B cell (primary cell): ENCODE results near the gene KRTAP10-3. TPM values are rescaled to one million over a fixed set of nuclear protein-coding genes. Genes with fewer than 3 reads are reported as not detected.

ENCODE experiments used
- ATAC-seq: fragments of 200-7000 bp; cut with Tn5 transposase; one replicate; pipeline ENCODE4 v1.10.0; 2021; ENCODE audit warnings: low read depth, mild to moderate bottlenecking, moderate number of reproducible peaks, moderate library complexity
- CTCF ChIA-PET: fragments of 350-600 bp; sonication (Branson Sonifier 250); formaldehyde crosslinking; loops from one replicate; lab custom pipeline; 2021; ENCODE audit warnings: antibody characterized with exemption, inconsistent platforms; lab: Charles Lee
- POLR2A ChIA-PET: fragments of 350-600 bp; sonication (Branson Sonifier 250); formaldehyde crosslinking; loops from one replicate; lab custom pipeline; 2021; ENCODE audit warnings: antibody characterized with exemption; lab: Charles Lee
- DNase-seq: peaks from one replicate; pipeline ENCODE4 v3.0.0; 2013
- H2AFZ ChIP-seq: 2 replicates; pipeline ENCODE4 v1.6.1; 2012; ENCODE audit warnings: mild to moderate bottlenecking, low read depth, low read length; ENCODE audit not compliant: insufficient read depth, poor library complexity, severe bottlenecking
- H3K27ac ChIP-seq, 2 donors: 1 replicate in 1 of 2; 2 replicates in 1 of 2; pipeline ENCODE4 v1.5.1; 2012 to 2013; ENCODE audit warnings: low read length in 2 of 2, mild to moderate bottlenecking in 2 of 2, moderate library complexity in 1 of 2
- H3K27me3 ChIP-seq, 4 experiments: fragments of 200-600 bp in 1 of 4; sonication (generic) in 1 of 4; replicated peaks in 1 of 4; 1 replicate in 2 of 4; 2 replicates in 2 of 4; pipeline versions ENCODE4 v1.6.1 to v1.7.0; 2013 to 2016; ENCODE audit warnings: low read length in 3 of 4, mild to moderate bottlenecking in 2 of 4, mixed read lengths in 1 of 4, moderate library complexity in 1 of 4; ENCODE audit not compliant: insufficient read depth in 4 of 4, control insufficient read depth in 3 of 4; ENCODE audit errors: control extremely low read depth in 1 of 4
- H3K36me3 ChIP-seq, 2 experiments: replicated peaks in 1 of 2; 1 replicate in 1 of 2; 2 replicates in 1 of 2; pipeline versions ENCODE4 v1.6.1 to v1.7.1; 2013; ENCODE audit warnings: low read length in 1 of 2; ENCODE audit not compliant: insufficient read depth in 2 of 2, control insufficient read depth in 1 of 2; ENCODE audit errors: control extremely low read depth in 1 of 2, extremely low read depth in 1 of 2
- H3K4me1 ChIP-seq, 2 donors: fragments of 200-600 bp in 1 of 2; sonication (generic) in 1 of 2; 1 replicate in 1 of 2; 2 replicates in 1 of 2; pipeline versions ENCODE4 v1.5.1 to v1.6.1; 2013 to 2017; ENCODE audit warnings: low read length in 2 of 2; ENCODE audit not compliant: control insufficient read depth in 2 of 2, insufficient read depth in 2 of 2
- H3K4me2 ChIP-seq: replicated peaks from 2 replicates; pipeline ENCODE3; 2012; ENCODE audit warnings: mild to moderate bottlenecking, low read depth, low read length; ENCODE audit not compliant: poor library complexity, severe bottlenecking
- H3K4me3 ChIP-seq, 5 experiments: fragments of 200-600 bp in 1 of 5; sonication (generic) in 1 of 5; 1 replicate in 3 of 5; 2 replicates in 2 of 5; pipeline versions ENCODE4 v1.5.1 to v1.7.0; 2011 to 2016; ENCODE audit warnings: low read length in 4 of 5, mild to moderate bottlenecking in 4 of 5, low read depth in 2 of 5, control low read depth in 1 of 5, moderate library complexity in 1 of 5; ENCODE audit not compliant: insufficient read depth in 1 of 5; ENCODE audit errors: control extremely low read depth in 1 of 5, extremely low read depth in 1 of 5
- H3K79me2 ChIP-seq: fragments of 200-600 bp; sonication (generic); one replicate; pipeline ENCODE4 v1.6.0; 2016; ENCODE audit warnings: low read length; ENCODE audit not compliant: control insufficient read depth, insufficient read depth
- H3K9ac ChIP-seq: fragments of 200-600 bp; sonication (generic); 2 replicates; pipeline ENCODE4 v1.6.1; 2017; ENCODE audit warnings: mild to moderate bottlenecking, low read length, moderate library complexity
- H3K9me3 ChIP-seq, 3 donors: one replicate each; pipeline versions ENCODE4 v1.6.1 to v1.7.1; 2013; ENCODE audit warnings: low read length in 2 of 3; ENCODE audit not compliant: control insufficient read depth in 2 of 3, insufficient read depth in 1 of 3; ENCODE audit errors: control extremely low read depth in 1 of 3
- H4K20me1 ChIP-seq: 2 replicates; pipeline ENCODE4 v1.6.0; 2012; ENCODE audit warnings: mild to moderate bottlenecking, low read length; ENCODE audit not compliant: insufficient read depth, control insufficient read depth, poor library complexity, severe bottlenecking
- H3K27ac Mint-ChIP-seq: one replicate; pipeline ENCODE4 v1.8.0; 2021; ENCODE audit warnings: mixed read lengths
- H3K27me3 Mint-ChIP-seq: one replicate; pipeline ENCODE4 v1.8.0; 2021; ENCODE audit warnings: mixed read lengths
- H3K4me1 Mint-ChIP-seq: one replicate; pipeline ENCODE4 v1.8.0; 2021; ENCODE audit warnings: mixed read lengths
- H3K4me3 Mint-ChIP-seq: one replicate; pipeline ENCODE4 v1.8.0; 2021; ENCODE audit warnings: mixed read lengths
- H3K9me3 Mint-ChIP-seq: one replicate; pipeline ENCODE4 v1.8.0; 2022; ENCODE audit warnings: mixed read lengths; ENCODE audit not compliant: insufficient read depth
- CTCF ChIP-seq: fragments of 200-600 bp; IDR thresholded peaks from one replicate; pipeline ENCODE4 v1.8.0; 2022; ENCODE audit warnings: antibody characterized with exemption, mild to moderate bottlenecking
- EZH2 ChIP-seq: IDR thresholded peaks from 2 replicates; pipeline ENCODE4 v1.6.1; 2012; ENCODE audit warnings: borderline replicate concordance, low read depth, mild to moderate bottlenecking, moderate library complexity, low read length; ENCODE audit not compliant: insufficient read depth, poor library complexity, severe bottlenecking
- WGBS: methylation state at CpG from one replicate; pipeline ENCODE4 v1.1.5; 2013; ENCODE audit warnings: missing lambda C conversion rate; ENCODE audit not compliant: insufficient coverage; 5-methylcytosine and 5-hydroxymethylcytosine counted together
- intact Hi-C: fragments of 100-400 bp; cut with micrococcal nuclease; formaldehyde crosslinking; loops from one replicate; pipeline ENCODE4 v1.10.0; 2022
- polyA plus RNA-seq: library from polyadenylated mRNA; depleted of rRNA; stranded (reverse); fragments of >200 nt; gene quantifications from 2 replicates; pipeline ENCODE4 v1.2.3, GENCODE V29; 2012
- total RNA-seq, 2 donors: library from RNA; stranded (reverse); fragments of 120-200 nt in 1 of 2; gene quantifications; 1 replicate in 1 of 2; 2 replicates in 1 of 2; pipeline versions ENCODE4 v1.2.3 to v1.2.4, GENCODE V29; 2013 to 2022

Gene KRTAP10-3
- total and polyA plus RNA-seq, 2 donors (not counting 1 experiment from before 2014, with no cell fraction given) = 0.40 TPM; not detected in 1

- peaks cover 0 to 18% (median 5%) of the 10 kb centered on the region in 4 experiments for H3K27me3 ChIP-seq
- POLR2A ChIA-PET = no interaction called here
- no peaks in the 10 kb centered on the region for H3K79me2 ChIP-seq
- H3K27ac ChIP-seq = no peak overlapping the region
- H3K4me3 ChIP-seq = no peak overlapping the region
- no peak overlapping the region for H3K9ac ChIP-seq
- Mint-ChIP-seq H3K9me3 (peaks cover 4% of the 10 kb centered on the region), H3K4me1 (no peaks in the 10 kb centered on the region), H3K27me3 (peaks cover 53% of the 10 kb centered on the region), H3K4me3 (no peak overlapping the region), H3K27ac (no peak overlapping the region)
- H3K4me1 ChIP-seq = no peaks in the 10 kb centered on the region
- TF ChIP-seq EZH2 (no peak), CTCF (no peak)
- ATAC-seq (no peak), DNase-seq (no peak)
- intact Hi-C loops = no loop called here
- no peak overlapping the region for H2AFZ ChIP-seq
- no peaks in the 10 kb centered on the region for H3K36me3 ChIP-seq
- WGBS = 80% methylated on average over 4 of the region's 6 CpGs
- no peaks in the 10 kb centered on the region for H4K20me1 ChIP-seq
- CTCF ChIA-PET = no interaction called here
- no peak overlapping the region for H3K4me2 ChIP-seq
- H3K9me3 ChIP-seq = peaks cover 3 to 38% (median 19%) of the 10 kb centered on the region in 3 donors
Observed at GRCh38 chr21:44583800-44584147, 25.2 kb upstream of the KRTAP10-3 start.

GRCh38 chr21:44583089-44583799 lies 24.6 kb upstream of the KRTAP10-3 start:
- ChIA-PET CTCF (no interaction called here), POLR2A (no interaction called here)
- Histone ChIP-seq H3K79me2 (no peaks in the 10 kb centered on the region), H4K20me1 (no peaks in the 10 kb centered on the region), H2AFZ (no peak overlapping the region), H3K27ac (no peak overlapping the region), H3K9ac (no peak overlapping the region), H3K36me3 (no peaks in the 10 kb centered on the region), H3K27me3 (peaks cover 0 to 18% (median 5%) of the 10 kb centered on the region in 4 experiments), H3K4me2 (no peak overlapping the region), H3K9me3 (peaks cover 3 to 43% (median 19%) of the 10 kb centered on the region in 3 donors), H3K4me3 (no peak overlapping the region), H3K4me1 (no peaks in the 10 kb centered on the region)
- ATAC-seq (no peak), DNase-seq (no peak)
- H3K4me1 Mint-ChIP-seq = no peaks in the 10 kb centered on the region
- H3K9me3 Mint-ChIP-seq = peaks cover 4% of the 10 kb centered on the region
- intact Hi-C loops = no loop called here
- no peak overlapping the region for H3K27ac Mint-ChIP-seq
- no peak for TF ChIP-seq CTCF
- no peak for TF ChIP-seq EZH2
- peaks cover 53% of the 10 kb centered on the region for H3K27me3 Mint-ChIP-seq
- H3K4me3 Mint-ChIP-seq = no peak overlapping the region
- WGBS = 72% methylated on average over 9 of the region's 11 CpGs
